ENCODE data around the gene ANKRD40CL. TPM values are rescaled to one million over a fixed set of nuclear protein-coding genes. Genes with fewer than 3 reads are reported as not detected.

The ANKRD40CL gene
- total RNA-seq, 1 experiment from 2014 or later: not detected

DNA sequence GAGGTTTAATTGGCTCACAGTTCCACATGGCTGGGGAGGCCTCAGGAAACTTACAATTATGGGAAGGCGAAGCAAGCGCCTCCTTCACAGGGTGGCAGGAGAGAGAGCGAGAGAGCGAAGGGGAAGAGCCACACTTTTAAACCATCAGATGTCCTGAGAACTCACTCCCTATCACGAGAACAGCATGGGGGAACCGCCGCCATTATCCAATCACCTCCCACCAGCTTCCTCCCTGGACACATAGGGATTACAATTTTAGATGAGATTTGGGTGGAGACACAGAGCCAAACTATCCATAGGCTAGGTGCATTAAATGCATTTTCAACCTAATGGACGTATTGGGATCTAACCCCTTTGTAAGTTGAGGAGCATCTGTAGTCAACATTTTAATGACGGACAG, 54.7 kb downstream of the ANKRD40CL start:
- no peak overlapping the region for H3K27ac Mint-ChIP-seq (ENCODE audit: unreplicated experiment)
- peaks cover 10% of the 10 kb centered on the region for H3K4me1 Mint-ChIP-seq (ENCODE audit: low read depth, unreplicated experiment)
- intact Hi-C loops (cut with micrococcal nuclease; ENCODE audit: unreplicated experiment): no loop called here
- H3K36me3 Mint-ChIP-seq (ENCODE audit: insufficient read depth, unreplicated experiment): peaks cover 11% of the 10 kb centered on the region
- DNase-seq: no peak
- CTCF ChIA-PET: interaction anchor here (1.0 kb wide), 1 partner anchor 77 kb away, joined by 3 read pairs; no protein-coding TSS in a partner anchor
- peaks cover 17% of the 10 kb centered on the region for H3K27me3 Mint-ChIP-seq (ENCODE audit: unreplicated experiment)
- no peak overlapping the region for H3K4me3 Mint-ChIP-seq (ENCODE audit: low read depth, unreplicated experiment)
- BruUV-seq (replicated peaks): no TSS peak
- H3K9me3 Mint-ChIP-seq (ENCODE audit: low read depth, unreplicated experiment): no peaks in the 10 kb centered on the region
- TF ChIP-seq, protein P1, sequence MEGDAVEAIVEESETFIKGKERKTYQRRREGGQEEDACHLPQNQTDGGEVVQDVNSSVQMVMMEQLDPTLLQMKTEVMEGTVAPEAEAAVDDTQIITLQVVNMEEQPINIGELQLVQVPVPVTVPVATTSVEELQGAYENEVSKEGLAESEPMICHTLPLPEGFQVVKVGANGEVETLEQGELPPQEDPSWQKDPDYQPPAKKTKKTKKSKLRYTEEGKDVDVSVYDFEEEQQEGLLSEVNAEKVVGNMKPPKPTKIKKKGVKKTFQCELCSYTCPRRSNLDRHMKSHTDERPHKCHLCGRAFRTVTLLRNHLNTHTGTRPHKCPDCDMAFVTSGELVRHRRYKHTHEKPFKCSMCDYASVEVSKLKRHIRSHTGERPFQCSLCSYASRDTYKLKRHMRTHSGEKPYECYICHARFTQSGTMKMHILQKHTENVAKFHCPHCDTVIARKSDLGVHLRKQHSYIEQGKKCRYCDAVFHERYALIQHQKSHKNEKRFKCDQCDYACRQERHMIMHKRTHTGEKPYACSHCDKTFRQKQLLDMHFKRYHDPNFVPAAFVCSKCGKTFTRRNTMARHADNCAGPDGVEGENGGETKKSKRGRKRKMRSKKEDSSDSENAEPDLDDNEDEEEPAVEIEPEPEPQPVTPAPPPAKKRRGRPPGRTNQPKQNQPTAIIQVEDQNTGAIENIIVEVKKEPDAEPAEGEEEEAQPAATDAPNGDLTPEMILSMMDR (IDR thresholded peaks at IDR 0.05; ENCODE audit: unreplicated experiment): no peak

Small RNAs within 50 kb of the gene (microRNA-seq; reads per million reads assigned to microRNA genes)
- not detected for gene MIR8059

Other genes with a start within 250 kb of the ANKRD40CL start
- gene EPN3, start 234.8 kb downstream of the ANKRD40CL start, total RNA-seq (2022): 41.9 and 45.1 TPM in 2 replicates
- gene SPATA20, start 220.3 kb downstream of the ANKRD40CL start, total RNA-seq (2022): 33.2 and 47.8 TPM in 2 replicates
- not detected in 2 replicates for gene CACNA1G, start 206.8 kb downstream of the ANKRD40CL start, total RNA-seq (2022)
- gene ABCC3, start 132.6 kb downstream of the ANKRD40CL start, total RNA-seq (2022): 88.0 and 125 TPM in 2 replicates
- gene ANKRD40, start 59.6 kb downstream of the ANKRD40CL start, total RNA-seq (2022): 67.2 and 68.5 TPM in 2 replicates
- gene LUC7L3, start 47.9 kb downstream of the ANKRD40CL start, total RNA-seq (2022): 152 and 155 TPM in 2 replicates
- not detected in 2 replicates for gene WFIKKN2, start 68.1 kb upstream of the ANKRD40CL start, total RNA-seq (2022)
- gene TOB1, start 98.8 kb upstream of the ANKRD40CL start, total RNA-seq (2022): 177 and 241 TPM in 2 replicates